Measurements from ENCODE around the gene SEC24C. TPM values are rescaled to one million over a fixed set of nuclear protein-coding genes. Genes with fewer than 3 reads are reported as not detected.
"Not testable (repeated sequence)": the region's sequence is repeated elsewhere in the genome, so short reads cannot be mapped to it uniquely, and the experiment has no call there.

Gene SEC24C
- total and polyA plus RNA-seq, 2 of the 13 experiments (the other 11 are each of a cell fraction or from before 2014, with no cell fraction given) = 63.1 to 66.4 TPM

- H3K9me3 ChIP-seq (ENCODE audit: low read length); H3K79me2 ChIP-seq (ENCODE audit: insufficient read depth, low read length); DNase-seq (ENCODE audit: low spot score); H3K4me2 ChIP-seq (ENCODE audit: low read depth, low read length); H3K27ac ChIP-seq (ENCODE audit: extremely low read length, insufficient read depth, low read length); H2AFZ ChIP-seq (ENCODE audit: low read length); POLR2A ChIA-PET; H3K9ac ChIP-seq (ENCODE audit: insufficient read depth, low read depth, low read length); H3K36me3 ChIP-seq (replicated peaks in 1 of 2; ENCODE audit: control insufficient read depth in 1 of 2, insufficient read depth in 2 of 2, low read length in 2 of 2); ATAC-seq; H4K20me1 ChIP-seq (ENCODE audit: insufficient read depth, low read length); H3K4me3 ChIP-seq (replicated peaks in 1 of 3; ENCODE audit: insufficient read depth in 1 of 3, low read depth in 2 of 3, low read length in 3 of 3); FAIRE-seq; intact Hi-C loops (cut with micrococcal nuclease; ENCODE audit: unreplicated experiment); in situ Hi-C loops (cut with HindIII; ENCODE audit: extremely low pct_ligation_motif_present, low pct_unique_long_range_greater_than_20kb); H3K27me3 ChIP-seq (ENCODE audit: control insufficient read depth in 1 of 2, insufficient read depth in 2 of 2, low read length in 2 of 2); CTCF ChIA-PET (ENCODE audit: low intra/inter-chr PET ratio, low total read pairs); BruUV-seq (replicated peaks): not testable (repeated sequence)
- peak; percentile 88 for TF ChIP-seq ZNF263 (CRISPR knock-in tag; IDR thresholded peaks at IDR 0.05)
- peaks cover 21% of the 10 kb centered on the region; the same call in 1 of the 2 replicates for H3K4me1 ChIP-seq (ENCODE audit: insufficient read depth, low read length)
- 57% methylated on average over 1 of the region's 1 CpG for WGBS (ENCODE audit: low lambda C conversion rate)
Measured at GRCh38 chr10:73705506-73706072, 38.6 kb upstream of the SEC24C start.

DNA sequence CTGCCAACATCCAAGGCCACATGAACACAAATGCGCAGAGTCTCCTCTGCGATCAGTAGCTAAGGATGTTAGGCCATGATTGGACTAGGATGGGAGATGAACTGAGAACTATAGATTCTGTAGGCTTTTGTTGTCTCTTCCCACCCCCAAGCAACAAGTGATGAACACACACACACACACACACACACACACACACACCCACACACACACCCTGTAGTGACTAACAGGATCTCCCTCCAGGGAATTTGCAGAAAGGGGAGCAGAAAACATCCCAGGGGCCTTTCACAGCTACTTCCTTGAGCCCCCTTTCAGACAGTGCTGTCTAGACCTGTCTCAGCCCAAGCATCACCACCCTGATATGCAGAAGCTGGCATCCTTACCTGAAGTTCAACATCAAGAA lies 37.7 kb upstream of the SEC24C start:
- H3K36me3 ChIP-seq (replicated peaks in 1 of 2; ENCODE audit: control insufficient read depth in 1 of 2, insufficient read depth in 2 of 2, low read length in 2 of 2); H3K9ac ChIP-seq (ENCODE audit: insufficient read depth, low read depth, low read length); H3K27me3 ChIP-seq (ENCODE audit: control insufficient read depth in 1 of 2, insufficient read depth in 2 of 2, low read length in 2 of 2); H3K4me2 ChIP-seq (ENCODE audit: low read depth, low read length); H3K9me3 ChIP-seq (ENCODE audit: low read length); DNase-seq (ENCODE audit: low spot score); FAIRE-seq; H3K4me3 ChIP-seq (replicated peaks in 1 of 3; ENCODE audit: insufficient read depth in 1 of 3, low read depth in 2 of 3, low read length in 3 of 3); H3K27ac ChIP-seq (ENCODE audit: extremely low read length, insufficient read depth, low read length); intact Hi-C loops (cut with micrococcal nuclease; ENCODE audit: unreplicated experiment); H3K79me2 ChIP-seq (ENCODE audit: insufficient read depth, low read length); BruUV-seq (replicated peaks); in situ Hi-C loops (cut with HindIII; ENCODE audit: extremely low pct_ligation_motif_present, low pct_unique_long_range_greater_than_20kb); H2AFZ ChIP-seq (ENCODE audit: low read length); POLR2A ChIA-PET; H4K20me1 ChIP-seq (ENCODE audit: insufficient read depth, low read length); CTCF ChIA-PET (ENCODE audit: low intra/inter-chr PET ratio, low total read pairs); ATAC-seq: not testable (repeated sequence)
- peaks cover 21% of the 10 kb centered on the region; the same call in 1 of the 2 replicates for H3K4me1 ChIP-seq (ENCODE audit: insufficient read depth, low read length)
- 100% methylated on average over 2 of the region's 2 CpGs for WGBS (ENCODE audit: low lambda C conversion rate)

DNA sequence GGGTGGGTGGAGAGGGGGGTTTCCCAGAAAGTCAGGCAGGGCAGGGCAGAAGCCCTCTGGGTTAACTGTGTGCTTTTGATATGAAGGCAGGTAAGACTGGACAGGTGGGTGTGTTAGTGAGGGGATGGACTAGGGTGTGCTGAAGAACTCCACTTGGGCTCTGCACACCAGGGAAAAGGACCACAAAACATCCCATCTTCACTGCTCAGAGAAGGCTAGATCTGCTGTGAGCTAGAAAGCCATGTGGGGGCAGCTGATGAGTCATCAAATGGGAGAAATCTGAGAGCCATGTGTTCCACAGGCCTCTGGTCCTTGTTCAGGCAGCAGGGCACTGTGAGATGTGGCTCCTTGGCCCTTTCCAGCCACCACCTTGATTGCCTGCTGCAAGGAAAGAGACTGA lies 36.5 kb upstream of the SEC24C start:
- H3K4me2 ChIP-seq (ENCODE audit: low read depth, low read length); H2AFZ ChIP-seq (ENCODE audit: low read length); H3K27ac ChIP-seq (ENCODE audit: extremely low read length, insufficient read depth, low read length); H3K9me3 ChIP-seq (ENCODE audit: low read length); in situ Hi-C loops (cut with HindIII; ENCODE audit: extremely low pct_ligation_motif_present, low pct_unique_long_range_greater_than_20kb); BruUV-seq (replicated peaks); H4K20me1 ChIP-seq (ENCODE audit: insufficient read depth, low read length); H3K4me3 ChIP-seq (replicated peaks in 1 of 3; ENCODE audit: insufficient read depth in 1 of 3, low read depth in 2 of 3, low read length in 3 of 3); H3K79me2 ChIP-seq (ENCODE audit: insufficient read depth, low read length); H3K9ac ChIP-seq (ENCODE audit: insufficient read depth, low read depth, low read length); intact Hi-C loops (cut with micrococcal nuclease; ENCODE audit: unreplicated experiment); CTCF ChIA-PET (ENCODE audit: low intra/inter-chr PET ratio, low total read pairs); H3K27me3 ChIP-seq (ENCODE audit: control insufficient read depth in 1 of 2, insufficient read depth in 2 of 2, low read length in 2 of 2); ATAC-seq; DNase-seq (ENCODE audit: low spot score); POLR2A ChIA-PET; FAIRE-seq; H3K36me3 ChIP-seq (replicated peaks in 1 of 2; ENCODE audit: control insufficient read depth in 1 of 2, insufficient read depth in 2 of 2, low read length in 2 of 2): not testable (repeated sequence)
- H3K4me1 ChIP-seq (ENCODE audit: insufficient read depth, low read length) = peaks cover 24% of the 10 kb centered on the region; the same call in 1 of the 2 replicates

GRCh38 chr10:73708122-73708521 lies 36.0 kb upstream of the SEC24C start:
- intact Hi-C loops (cut with micrococcal nuclease; ENCODE audit: unreplicated experiment); H3K79me2 ChIP-seq (ENCODE audit: insufficient read depth, low read length); BruUV-seq (replicated peaks); H3K9me3 ChIP-seq (ENCODE audit: low read length); H4K20me1 ChIP-seq (ENCODE audit: insufficient read depth, low read length); H3K4me2 ChIP-seq (ENCODE audit: low read depth, low read length); in situ Hi-C loops (cut with HindIII; ENCODE audit: extremely low pct_ligation_motif_present, low pct_unique_long_range_greater_than_20kb); H2AFZ ChIP-seq (ENCODE audit: low read length); H3K27me3 ChIP-seq (ENCODE audit: control insufficient read depth in 1 of 2, insufficient read depth in 2 of 2, low read length in 2 of 2); H3K4me3 ChIP-seq (replicated peaks in 1 of 3; ENCODE audit: insufficient read depth in 1 of 3, low read depth in 2 of 3, low read length in 3 of 3); CTCF ChIA-PET (ENCODE audit: low intra/inter-chr PET ratio, low total read pairs); H3K36me3 ChIP-seq (replicated peaks in 1 of 2; ENCODE audit: control insufficient read depth in 1 of 2, insufficient read depth in 2 of 2, low read length in 2 of 2); ATAC-seq; FAIRE-seq; H3K27ac ChIP-seq (ENCODE audit: extremely low read length, insufficient read depth, low read length); POLR2A ChIA-PET; DNase-seq (ENCODE audit: low spot score); H3K9ac ChIP-seq (ENCODE audit: insufficient read depth, low read depth, low read length): not testable (repeated sequence)
- H3K4me1 ChIP-seq (ENCODE audit: insufficient read depth, low read length) = peaks cover 29% of the 10 kb centered on the region
- WGBS (ENCODE audit: low lambda C conversion rate) = 100% methylated on average over 1 of the region's 1 CpG

All from HepG2 (cell line).